Endothelial cell of umbilical vein (primary cell): ENCODE results near the gene ZNF821. TPM values are rescaled to one million over a fixed set of nuclear protein-coding genes. Genes with fewer than 3 reads are reported as not detected.

ENCODE experiments used
- BruUV-seq: library from RNA; stranded (reverse); fragments of 400-500 nt; replicated peaks from 2 replicates; lab custom pipeline; 2021; lab: Mats Ljungman, UMichigan
- CTCF ChIA-PET: fragments of 300-600, 350-600 bp; sonication (Branson Sonifier 250); formaldehyde crosslinking; loops from one replicate; lab custom pipeline; 2021; ENCODE audit warnings: antibody characterized with exemption, inconsistent platforms; lab: Charles Lee
- POLR2A ChIA-PET: fragments of 300-600, 350-600 bp; sonication (Branson Sonifier 250); formaldehyde crosslinking; loops from one replicate; lab custom pipeline; 2021; ENCODE audit warnings: antibody characterized with exemption, inconsistent platforms; lab: Charles Lee
- DNase-seq: peaks from one replicate; pipeline ENCODE4 v3.0.0-alpha.2; 2011; ENCODE audit warnings: low read depth, low spot score
- FAIRE-seq: peaks from 2 replicates; lab custom pipeline; 2011; peaks lifted over from hg19 to GRCh38; lab: Jason Lieb, UNC
- H2AFZ ChIP-seq: 2 replicates; pipeline ENCODE4 v1.6.0; 2012; ENCODE audit warnings: low read depth, low read length, control low read depth, inconsistent platforms
- H3K27ac ChIP-seq: 2 replicates; pipeline ENCODE4 v1.5.1; 2011; ENCODE audit warnings: low read depth, mild to moderate bottlenecking, control low read depth, low read length, moderate library complexity; ENCODE audit not compliant: insufficient read depth
- H3K27me3 ChIP-seq, 2 experiments: 2 replicates each; pipeline versions ENCODE4 v1.6.0 to v1.6.1; 2011; ENCODE audit warnings: low read length in 2 of 2, mixed read lengths in 1 of 2; ENCODE audit not compliant: control insufficient read depth in 2 of 2, insufficient read depth in 2 of 2
- H3K36me3 ChIP-seq, 2 experiments: 2 replicates in 1 of 2; 3 replicates in 1 of 2; pipeline ENCODE4 v1.5.1; 2011; ENCODE audit warnings: low read length in 2 of 2, mild to moderate bottlenecking in 1 of 2, moderate library complexity in 1 of 2; ENCODE audit not compliant: control insufficient read depth in 2 of 2, insufficient read depth in 2 of 2; ENCODE audit errors: extremely low read depth in 1 of 2
- H3K4me1 ChIP-seq: 3 replicates; pipeline ENCODE4 v1.5.1; 2011; ENCODE audit warnings: mild to moderate bottlenecking, low read length; ENCODE audit not compliant: control insufficient read depth, insufficient read depth; ENCODE audit errors: extremely low read depth
- H3K4me2 ChIP-seq: 2 replicates; pipeline ENCODE4 v1.6.1; 2011; ENCODE audit warnings: low read length, control low read depth, mixed read lengths; ENCODE audit not compliant: insufficient read depth
- H3K4me3 ChIP-seq, 3 experiments: fragments of 200-600 bp in 1 of 3; sonication (generic), shearing (Covaris generic) in 1 of 3; replicated peaks in 1 of 3; 2 replicates each; pipeline ENCODE4 v1.5.1; 2011 to 2016; ENCODE audit warnings: control low read depth in 3 of 3, low read length in 3 of 3, mild to moderate bottlenecking in 2 of 3, inconsistent platforms in 1 of 3, low read depth in 1 of 3, moderate library complexity in 1 of 3; ENCODE audit not compliant: insufficient read depth in 1 of 3
- H3K79me2 ChIP-seq: 2 replicates; pipeline ENCODE4 v1.6.0; 2012; ENCODE audit warnings: low read length, inconsistent platforms; ENCODE audit not compliant: control insufficient read depth, insufficient read depth
- H3K9ac ChIP-seq: replicated peaks from 2 replicates; pipeline ENCODE3; 2011; ENCODE audit warnings: low read length, control low read depth; ENCODE audit not compliant: insufficient read depth; ENCODE audit errors: extremely low read depth
- H3K9me1 ChIP-seq: replicated peaks from 3 replicates; pipeline ENCODE4 v1.6.0; 2011; ENCODE audit warnings: mild to moderate bottlenecking, low read length; ENCODE audit not compliant: control insufficient read depth, insufficient read depth; ENCODE audit errors: extremely low read depth
- H3K9me3 ChIP-seq: replicated peaks from 2 replicates; pipeline ENCODE4 v1.5.1; 2012; ENCODE audit warnings: low read length, inconsistent platforms; ENCODE audit not compliant: control insufficient read depth, insufficient read depth
- H4K20me1 ChIP-seq: replicated peaks from 2 replicates; pipeline ENCODE3; 2011; ENCODE audit warnings: mild to moderate bottlenecking, low read length; ENCODE audit not compliant: control insufficient read depth, insufficient read depth; ENCODE audit errors: extremely low read depth
- CTCF ChIP-seq, 2 donors: IDR thresholded peaks; 1 replicate in 1 of 2; 2 replicates in 1 of 2; pipeline ENCODE4 v1.5.1; 2011; ENCODE audit warnings: low read length in 2 of 2, mild to moderate bottlenecking in 2 of 2, moderate library complexity in 2 of 2, control low read depth in 1 of 2, inconsistent platforms in 1 of 2, low read depth in 1 of 2; ENCODE audit not compliant: insufficient read depth in 1 of 2; ENCODE audit errors: extremely low read depth in 1 of 2
- EZH2 ChIP-seq: IDR thresholded peaks from 2 replicates; pipeline ENCODE4 v1.6.1; 2012; ENCODE audit warnings: borderline replicate concordance, low read depth, mild to moderate bottlenecking, moderate library complexity, low read length, inconsistent platforms; ENCODE audit not compliant: severe bottlenecking
- FOS ChIP-seq: IDR thresholded peaks from 2 replicates; pipeline ENCODE4 v1.6.1; 2011; ENCODE audit warnings: mild to moderate bottlenecking, low read length, moderate library complexity, borderline replicate concordance; ENCODE audit not compliant: insufficient read depth
- GATA2 ChIP-seq: IDR thresholded peaks from 2 replicates; pipeline ENCODE4 v1.7.0; 2011; ENCODE audit warnings: low read depth, mild to moderate bottlenecking, moderate library complexity, mixed read lengths, low read length; ENCODE audit not compliant: insufficient read length, insufficient read depth
- JUN ChIP-seq: IDR thresholded peaks from 2 replicates; pipeline ENCODE4 v1.6.1; 2011; ENCODE audit warnings: borderline replicate concordance, low read depth; ENCODE audit not compliant: insufficient read length, insufficient read depth
- MYC ChIP-seq: IDR thresholded peaks from one replicate; pipeline ENCODE4 v1.6.1; 2011; ENCODE audit warnings: mild to moderate bottlenecking, low read depth, low read length
- POLR2A ChIP-seq: IDR thresholded peaks from 2 replicates; pipeline ENCODE4 v1.6.1; 2012; ENCODE audit warnings: low read depth, mild to moderate bottlenecking, control low read depth, low read length
- POLR2AphosphoS5 ChIP-seq: IDR thresholded peaks from 2 replicates; pipeline ENCODE4 v1.6.1; 2012; ENCODE audit warnings: low read depth, mild to moderate bottlenecking, control low read depth, low read length, moderate library complexity; ENCODE audit not compliant: insufficient read depth
- dilution Hi-C: fragments of 300-500 bp; cut with MboI; formaldehyde crosslinking; loops from one replicate; pipeline ENCODE4 v1.15.0; 2019; ENCODE audit warnings: low sequenced_read_pairs; ENCODE audit not compliant: extremely low pct_ligation_motif_present
- intact Hi-C: fragments of 100-400 bp; cut with micrococcal nuclease; formaldehyde crosslinking; loops from one replicate; pipeline ENCODE4 v1.10.0; 2022
- polyA plus RNA-seq, 4 experiments: library from polyadenylated mRNA; depleted of rRNA in 3 of 4; stranded (reverse) in 3 of 4; unstranded in 1 of 4; fragments of >200 nt; gene quantifications; 2 replicates each; pipeline versions ENCODE4 v1.2.1 to v1.2.3, GENCODE V29; 2011 to 2012; ENCODE audit warnings: missing spikeins in 1 of 4
- total RNA-seq: library from RNA; stranded (reverse); gene quantifications from 2 replicates; pipeline ENCODE4 v1.2.3, GENCODE V29; 2021
- TF ChIP-seq, protein P1 (sequence below): IDR thresholded peaks from 2 replicates; pipeline ENCODE4 v1.6.1; 2011; ENCODE audit not compliant: insufficient read depth, insufficient read length

ZNF821 gene
- total and polyA plus RNA-seq, 2 donors (not counting 3 experiments of a cell fraction or from before 2014, with no cell fraction given), result 7.3 to 8.1 TPM

GRCh38 chr16:71927383-71927782, 43.4 kb upstream of the ZNF821 start:
- Histone ChIP-seq H3K4me2 (peak overlapping the region; percentile 63), H3K27ac (peak overlapping the region; percentile 75), H3K27me3 (no peaks in the 10 kb centered on the region), H3K9me1 (no peaks in the 10 kb centered on the region), H3K9ac (peak overlapping the region; percentile 34), H3K79me2 (peaks cover 42% of the 10 kb centered on the region), H3K36me3 (peaks cover 9 to 26% of the 10 kb centered on the region in 2 experiments), H3K4me3 (no peak overlapping the region), H3K9me3 (no peaks in the 10 kb centered on the region), H3K4me1 (peaks cover 55% of the 10 kb centered on the region), H4K20me1 (peaks cover 6% of the 10 kb centered on the region), H2AFZ (no peak overlapping the region)
- intact Hi-C loops, result loop anchor here (1.0 to 10.0 kb wide), 4 partner anchors 32 to 167 kb away; partner anchors contain the start of genes DHODH, DHX38, IST1 and TXNL4B
- TF ChIP-seq POLR2AphosphoS5, result peak; percentile 83
- TF ChIP-seq JUN, result peak; percentile 70
- no peak for TF ChIP-seq EZH2
- TF ChIP-seq CTCF (IDR thresholded peaks at IDR 0.05; ENCODE audit: extremely low read depth in 1 of 2, insufficient read depth in 1 of 2, low read depth in 1 of 2, low read length in 2 of 2), result no peak
- no peak for TF ChIP-seq MYC
- TF ChIP-seq POLR2A, result peak; percentile 27
- TF ChIP-seq, protein P1, sequence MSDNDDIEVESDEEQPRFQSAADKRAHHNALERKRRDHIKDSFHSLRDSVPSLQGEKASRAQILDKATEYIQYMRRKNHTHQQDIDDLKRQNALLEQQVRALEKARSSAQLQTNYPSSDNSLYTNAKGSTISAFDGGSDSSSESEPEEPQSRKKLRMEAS, result no peak
- TF ChIP-seq GATA2, result peak; percentile 48
- TF ChIP-seq FOS, result peak; percentile 59
- no TSS peak for BruUV-seq
- peak; percentile 90 for DNase-seq
- POLR2A ChIA-PET, result no interaction called here
- CTCF ChIA-PET, result interaction anchor here (1.1 to 4.6 kb wide), 2 partner anchors 34 to 44 kb away, joined by 5 to 27 read pairs; partner anchors contain the start of gene ZNF821
- dilution Hi-C loops, result no loop called here
- peak; percentile 93 for FAIRE-seq
